ENCODE results near the gene SLC27A6. TPM values are rescaled to one million over a fixed set of nuclear protein-coding genes. Genes with fewer than 3 reads are reported as not detected.

The SLC27A6 gene
- total RNA-seq, 1 donor from 2014 or later = 0.15 TPM

DNA sequence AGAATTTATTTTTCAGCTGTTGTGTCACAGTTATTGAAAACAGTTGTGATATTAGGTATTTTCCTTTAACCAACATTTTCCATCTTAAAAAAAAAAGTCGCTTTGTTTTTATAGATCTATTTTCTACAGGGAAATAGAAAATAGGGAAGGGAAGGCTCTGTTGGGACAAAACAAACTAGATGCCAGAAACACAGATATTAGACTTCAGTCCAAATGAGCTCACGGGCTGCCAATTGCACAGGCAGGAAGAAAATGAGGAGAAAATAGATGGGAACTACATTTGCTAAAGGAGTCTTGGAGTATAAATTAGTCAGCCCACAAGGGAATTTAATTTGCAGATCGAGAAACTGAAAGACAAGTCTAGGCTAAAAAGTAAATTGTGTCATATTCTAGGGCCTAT lies 107.8 kb downstream of the SLC27A6 start:
- no peaks in the 10 kb centered on the region for H3K36me3 ChIP-seq
- no peaks in the 10 kb centered on the region for H3K4me1 ChIP-seq
- TF ChIP-seq, protein P1, sequence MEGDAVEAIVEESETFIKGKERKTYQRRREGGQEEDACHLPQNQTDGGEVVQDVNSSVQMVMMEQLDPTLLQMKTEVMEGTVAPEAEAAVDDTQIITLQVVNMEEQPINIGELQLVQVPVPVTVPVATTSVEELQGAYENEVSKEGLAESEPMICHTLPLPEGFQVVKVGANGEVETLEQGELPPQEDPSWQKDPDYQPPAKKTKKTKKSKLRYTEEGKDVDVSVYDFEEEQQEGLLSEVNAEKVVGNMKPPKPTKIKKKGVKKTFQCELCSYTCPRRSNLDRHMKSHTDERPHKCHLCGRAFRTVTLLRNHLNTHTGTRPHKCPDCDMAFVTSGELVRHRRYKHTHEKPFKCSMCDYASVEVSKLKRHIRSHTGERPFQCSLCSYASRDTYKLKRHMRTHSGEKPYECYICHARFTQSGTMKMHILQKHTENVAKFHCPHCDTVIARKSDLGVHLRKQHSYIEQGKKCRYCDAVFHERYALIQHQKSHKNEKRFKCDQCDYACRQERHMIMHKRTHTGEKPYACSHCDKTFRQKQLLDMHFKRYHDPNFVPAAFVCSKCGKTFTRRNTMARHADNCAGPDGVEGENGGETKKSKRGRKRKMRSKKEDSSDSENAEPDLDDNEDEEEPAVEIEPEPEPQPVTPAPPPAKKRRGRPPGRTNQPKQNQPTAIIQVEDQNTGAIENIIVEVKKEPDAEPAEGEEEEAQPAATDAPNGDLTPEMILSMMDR (IDR thresholded peaks at IDR 0.05) = no peak
- intact Hi-C loops (cut with DNase I) = no loop called here
- DNase-seq (no peak), ATAC-seq (no peak)
- no peaks in the 10 kb centered on the region for H3K27me3 ChIP-seq (ENCODE audit: low read depth)
- no peaks in the 10 kb centered on the region for H3K9me3 ChIP-seq
- no peak overlapping the region for H3K27ac ChIP-seq
- H3K4me3 ChIP-seq = no peak overlapping the region

DNA sequence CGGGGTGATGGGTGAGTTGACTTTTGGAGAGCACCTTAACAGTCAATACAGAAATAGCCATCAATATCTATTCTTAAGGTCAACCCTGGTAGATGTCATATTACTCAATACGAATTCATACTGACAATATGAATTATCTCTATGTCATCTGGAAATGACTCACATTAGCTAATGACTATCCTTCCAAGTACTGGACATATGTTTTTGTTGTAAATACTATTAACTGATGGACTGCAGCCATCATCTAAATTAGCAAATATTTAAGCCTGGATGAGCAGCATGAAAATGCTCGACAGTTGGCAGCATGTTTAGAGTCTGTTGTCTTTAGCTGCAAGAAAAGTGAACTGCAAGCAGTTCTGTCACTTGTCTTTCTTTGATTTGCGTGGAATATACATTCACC lies 109.6 kb downstream of the SLC27A6 start:
- no peaks in the 10 kb centered on the region for H3K9me3 ChIP-seq
- H3K36me3 ChIP-seq = no peaks in the 10 kb centered on the region
- no peaks in the 10 kb centered on the region for H3K27me3 ChIP-seq (ENCODE audit: low read depth)
- no peaks in the 10 kb centered on the region for H3K4me1 ChIP-seq
- ATAC-seq (no peak), DNase-seq (no peak)
- H3K4me3 ChIP-seq = no peak overlapping the region
- no peak overlapping the region for H3K27ac ChIP-seq
- intact Hi-C loops (cut with DNase I) = no loop called here
- TF ChIP-seq, protein P1 (IDR thresholded peaks at IDR 0.05) = no peak

DNA sequence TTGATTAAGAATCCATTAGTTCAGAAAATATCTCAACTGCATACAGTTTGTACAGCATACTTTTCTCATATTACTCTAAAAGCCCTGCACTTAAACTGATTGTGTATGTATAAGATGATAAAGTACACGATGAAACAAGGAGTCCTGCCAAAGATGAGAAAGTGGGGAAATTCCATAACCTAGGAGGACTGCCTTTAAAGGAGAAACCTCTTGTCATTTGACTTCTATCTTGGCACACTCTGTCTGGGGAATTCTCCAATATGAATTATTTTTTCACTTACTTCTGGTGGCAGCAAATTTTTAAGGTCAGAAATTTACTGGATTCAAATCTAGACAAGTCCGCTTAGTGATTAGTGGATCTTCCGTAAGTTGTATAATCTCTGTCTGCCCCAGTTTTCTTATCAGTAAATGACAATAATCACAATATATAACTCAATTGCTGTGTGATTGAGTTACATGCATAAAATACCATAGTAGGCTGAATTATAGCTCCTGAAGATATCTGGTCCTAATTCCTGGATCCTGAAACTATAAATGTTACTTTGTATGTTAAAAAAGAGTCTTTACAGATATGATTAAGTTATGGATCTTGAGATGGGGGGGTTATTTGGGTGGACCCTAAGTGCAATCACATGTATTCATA lies 112.3 kb downstream of the SLC27A6 start:
- Histone ChIP-seq H3K27me3 (ENCODE audit: low read depth) (no peaks in the 10 kb centered on the region), H3K4me1 (no peaks in the 10 kb centered on the region), H3K36me3 (no peaks in the 10 kb centered on the region), H3K27ac (no peak overlapping the region), H3K9me3 (no peaks in the 10 kb centered on the region), H3K4me3 (no peak overlapping the region)
- ATAC-seq (no peak), DNase-seq (no peak)
- intact Hi-C loops (cut with DNase I) = no loop called here
- TF ChIP-seq, protein P1 (IDR thresholded peaks at IDR 0.05) = no peak

DNA sequence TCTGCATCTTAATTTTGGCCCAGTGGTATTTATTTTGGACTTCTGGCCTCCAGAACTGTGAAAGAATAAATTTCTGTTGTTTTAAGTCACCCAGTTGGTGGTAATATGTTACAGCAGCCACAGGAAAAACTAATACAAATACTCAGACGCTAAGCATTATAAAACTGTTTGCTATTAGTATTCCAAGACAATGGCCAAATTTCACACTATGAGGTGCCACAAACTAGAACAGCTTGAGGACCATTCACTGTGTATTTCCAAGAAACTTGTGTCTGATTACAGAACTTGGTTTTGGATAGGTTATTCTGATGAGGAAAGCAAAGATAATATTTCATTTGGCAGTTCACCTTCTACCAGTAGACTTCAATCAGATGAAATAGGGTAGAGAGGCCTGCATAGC lies 113.0 kb downstream of the SLC27A6 start:
- intact Hi-C loops (cut with DNase I) = no loop called here
- Histone ChIP-seq H3K27me3 (ENCODE audit: low read depth) (no peaks in the 10 kb centered on the region), H3K9me3 (no peaks in the 10 kb centered on the region), H3K4me3 (no peak overlapping the region), H3K27ac (no peak overlapping the region), H3K36me3 (no peaks in the 10 kb centered on the region), H3K4me1 (no peaks in the 10 kb centered on the region)
- ATAC-seq = no peak
- no peak for DNase-seq
- TF ChIP-seq, protein P1 (IDR thresholded peaks at IDR 0.05) = no peak

DNA sequence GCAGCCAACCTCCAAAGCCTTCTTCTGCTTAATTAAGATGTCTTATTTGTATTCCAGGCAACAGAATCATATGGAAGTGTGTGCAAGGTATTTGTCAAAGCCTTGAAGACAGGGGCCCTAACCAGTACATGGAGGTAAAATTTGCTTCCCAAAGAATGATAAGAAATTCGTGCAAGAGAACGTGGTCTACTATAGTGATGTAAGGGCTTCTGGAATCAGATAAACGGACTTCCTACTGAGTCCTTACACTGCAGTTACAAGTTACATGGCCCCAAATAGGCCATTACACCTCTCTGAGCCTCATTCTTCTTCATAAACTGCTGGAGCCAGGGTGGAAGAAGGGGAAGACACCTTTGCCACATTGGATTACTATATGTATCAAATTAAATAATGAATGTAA lies 113.4 kb downstream of the SLC27A6 start:
- DNase-seq (no peak), ATAC-seq (no peak)
- intact Hi-C loops (cut with DNase I) = no loop called here
- Histone ChIP-seq H3K9me3 (no peaks in the 10 kb centered on the region), H3K27ac (no peak overlapping the region), H3K27me3 (ENCODE audit: low read depth) (no peaks in the 10 kb centered on the region), H3K4me1 (no peaks in the 10 kb centered on the region), H3K36me3 (no peaks in the 10 kb centered on the region), H3K4me3 (no peak overlapping the region)
- TF ChIP-seq, protein P1 (IDR thresholded peaks at IDR 0.05) = no peak
